ES-I3 (cell line): ENCODE data around the gene FBXO45.
"Not testable (repeated sequence)": the region's sequence is repeated elsewhere in the genome, so short reads cannot be mapped to it uniquely, and the experiment has no call there.

Experiments used
- H3K36me3 ChIP-seq: 2 replicates; pipeline ENCODE4 v1.6.1; 2013; ENCODE audit warnings: mild to moderate bottlenecking, low read length, control low read depth, moderate library complexity; ENCODE audit not compliant: insufficient read depth
- H3K4me1 ChIP-seq: 2 replicates; pipeline ENCODE4 v1.6.1; 2013; ENCODE audit warnings: mild to moderate bottlenecking, control low read depth, low read length; ENCODE audit not compliant: insufficient read depth
- H3K9ac ChIP-seq: 2 replicates; pipeline ENCODE4 v1.6.1; 2013; ENCODE audit warnings: low read depth, mild to moderate bottlenecking, low read length, moderate library complexity
- H3K9me3 ChIP-seq: 2 replicates; pipeline ENCODE4 v1.6.1; 2013; ENCODE audit warnings: mild to moderate bottlenecking, low read length, moderate library complexity; ENCODE audit not compliant: control insufficient read depth, insufficient read depth

FBXO45 gene

GRCh38 chr3:196546537-196546936 lies 21.9 kb upstream of the FBXO45 start:
- Histone ChIP-seq H3K9ac (no peak overlapping the region), H3K36me3 (no peaks in the 10 kb centered on the region; the same call in 1 of the 2 replicates), H3K4me1 (no peaks in the 10 kb centered on the region), H3K9me3 (0 out of 2 replicates have a peak, but pooled peaks cover 5% of the 10 kb centered on the region)

GRCh38 chr3:196547067-196547466 lies 21.4 kb upstream of the FBXO45 start:
- H3K36me3 ChIP-seq = no peaks in the 10 kb centered on the region; the same call in 1 of the 2 replicates
- no peaks in the 10 kb centered on the region for H3K4me1 ChIP-seq
- H3K9me3 ChIP-seq = 0 out of 2 replicates have a peak, but pooled peaks cover 5% of the 10 kb centered on the region
- no peak overlapping the region for H3K9ac ChIP-seq

GRCh38 chr3:196549312-196549711 lies 19.1 kb upstream of the FBXO45 start:
- not testable (repeated sequence) for H3K9me3 ChIP-seq, H3K36me3 ChIP-seq, H3K9ac ChIP-seq, H3K4me1 ChIP-seq

- H3K9me3 ChIP-seq, H3K36me3 ChIP-seq, H3K9ac ChIP-seq, H3K4me1 ChIP-seq: not testable (repeated sequence)
Measured at GRCh38 chr3:196550172-196550571, 18.3 kb upstream of the FBXO45 start.

GRCh38 chr3:196552253-196552652 lies 16.2 kb upstream of the FBXO45 start:
- no peaks in the 10 kb centered on the region for H3K4me1 ChIP-seq
- no peaks in the 10 kb centered on the region; the same call in 1 of the 2 replicates for H3K36me3 ChIP-seq
- H3K9me3 ChIP-seq = 0 out of 2 replicates have a peak, but pooled peaks cover 5% of the 10 kb centered on the region
- H3K9ac ChIP-seq = no peak overlapping the region

GRCh38 chr3:196553551-196553950 lies 14.9 kb upstream of the FBXO45 start:
- 0 out of 2 replicates have a peak, but pooled peaks cover 5% of the 10 kb centered on the region for H3K9me3 ChIP-seq
- no peaks in the 10 kb centered on the region; the same call in 1 of the 2 replicates for H3K36me3 ChIP-seq
- H3K9ac ChIP-seq = no peak overlapping the region
- H3K4me1 ChIP-seq = no peaks in the 10 kb centered on the region

GRCh38 chr3:196554205-196554604 lies 14.3 kb upstream of the FBXO45 start:
- H3K9ac ChIP-seq = no peak overlapping the region
- no peaks in the 10 kb centered on the region; the same call in 1 of the 2 replicates for H3K36me3 ChIP-seq

GRCh38 chr3:196555295-196555694 lies 13.2 kb upstream of the FBXO45 start:
- H3K36me3 ChIP-seq = no peaks in the 10 kb centered on the region; the same call in 1 of the 2 replicates
- 0 out of 2 replicates have a peak, but pooled peaks cover 5% of the 10 kb centered on the region for H3K9me3 ChIP-seq
- no peaks in the 10 kb centered on the region for H3K4me1 ChIP-seq
- no peak overlapping the region for H3K9ac ChIP-seq

More at GRCh38 chr3:196554205-196554604, 14.3 kb upstream of the FBXO45 start:
- Histone ChIP-seq H3K9me3 (0 out of 2 replicates have a peak, but pooled peaks cover 5% of the 10 kb centered on the region), H3K4me1 (no peaks in the 10 kb centered on the region)

GRCh38 chr3:196557236-196557635 lies 11.2 kb upstream of the FBXO45 start:
- no peaks in the 10 kb centered on the region for H3K4me1 ChIP-seq
- H3K9ac ChIP-seq = no peak overlapping the region
- H3K9me3 ChIP-seq = no peaks in the 10 kb centered on the region
- peaks cover 4% of the 10 kb centered on the region; the same call in 1 of the 2 replicates for H3K36me3 ChIP-seq

GRCh38 chr3:196558476-196558875 lies 10.0 kb upstream of the FBXO45 start:
- Histone ChIP-seq H3K36me3 (peaks cover 4% of the 10 kb centered on the region; the same call in 1 of the 2 replicates), H3K9me3 (no peaks in the 10 kb centered on the region), H3K4me1 (no peaks in the 10 kb centered on the region), H3K9ac (no peak overlapping the region)

GRCh38 chr3:196559826-196560225 lies 8.6 kb upstream of the FBXO45 start:
- Histone ChIP-seq H3K9ac (no peak overlapping the region), H3K9me3 (no peaks in the 10 kb centered on the region), H3K4me1 (no peaks in the 10 kb centered on the region), H3K36me3 (peaks cover 4% of the 10 kb centered on the region; the same call in 1 of the 2 replicates)

GRCh38 chr3:196563721-196564225 lies 4.7 kb upstream of the FBXO45 start:
- 0 out of 2 replicates have a peak, but pooled peaks cover 3% of the 10 kb centered on the region for H3K4me1 ChIP-seq
- H3K9ac ChIP-seq = no peak overlapping the region
- no peaks in the 10 kb centered on the region for H3K9me3 ChIP-seq
- H3K36me3 ChIP-seq = peaks cover 4% of the 10 kb centered on the region; the same call in 1 of the 2 replicates

GRCh38 chr3:196569003-196569516 lies 600 bp downstream of the FBXO45 start:
- Histone ChIP-seq H3K9ac (peak overlapping the region; percentile 96), H3K9me3 (no peaks in the 10 kb centered on the region), H3K36me3 (no peaks in the 10 kb centered on the region), H3K4me1 (0 out of 2 replicates have a peak, but pooled peaks cover 3% of the 10 kb centered on the region)

- not testable (repeated sequence) for H3K9ac ChIP-seq, H3K9me3 ChIP-seq, H3K4me1 ChIP-seq, H3K36me3 ChIP-seq
Measured at GRCh38 chr3:196570332-196570731, 1.9 kb downstream of the FBXO45 start.

- H3K9ac ChIP-seq = no peak overlapping the region
- H3K9me3 ChIP-seq = no peaks in the 10 kb centered on the region
Measured at GRCh38 chr3:196572389-196572788, 3.9 kb downstream of the FBXO45 start.

More at GRCh38 chr3:196572389-196572788, 3.9 kb downstream of the FBXO45 start:
- H3K36me3 ChIP-seq = no peaks in the 10 kb centered on the region
- 0 out of 2 replicates have a peak, but pooled peaks cover under 1% of the 10 kb centered on the region for H3K4me1 ChIP-seq
